Adrenal gland (tissue), 12 donors: Measurements from ENCODE around the gene KIDINS220. TPM values are rescaled to one million over a fixed set of nuclear protein-coding genes. Genes with fewer than 3 reads are reported as not detected.

ENCODE experiments used
- DNase-seq, 7 donors: peaks; one replicate each; pipeline ENCODE4 v3.0.0-alpha.2; 2019 to 2020
- H3K27ac ChIP-seq, 5 donors: fragments of 200-600 bp; sonication (generic) in 4 of 5; 1 replicate in 3 of 5; 2 replicates in 2 of 5; pipeline versions ENCODE4 v1.5.1 to v1.8.0; 2016 to 2020; ENCODE audit warnings: mild to moderate bottlenecking in 1 of 5
- H3K27me3 ChIP-seq: fragments of 200-600 bp; 2 replicates; pipeline ENCODE4 v1.8.0; 2021
- H3K36me3 ChIP-seq, 2 donors: fragments of 200-600 bp; replicated peaks in 1 of 2; 1 replicate in 1 of 2; 2 replicates in 1 of 2; pipeline versions ENCODE4 v1.5.1 to v1.8.0; 2018 to 2022
- H3K4me1 ChIP-seq, 2 donors: fragments of 200-600 bp; replicated peaks in 1 of 2; 1 replicate in 1 of 2; 2 replicates in 1 of 2; pipeline versions ENCODE4 v1.5.1 to v1.8.0; 2018 to 2021
- H3K4me3 ChIP-seq, 4 donors: fragments of 200-600 bp; sonication (generic) in 3 of 4; one replicate each; pipeline ENCODE4 v1.5.1; 2016 to 2018
- H3K9me3 ChIP-seq, 3 donors: fragments of 200-600 bp; sonication (generic) in 1 of 3; replicated peaks in 1 of 3; 1 replicate in 2 of 3; 2 replicates in 1 of 3; pipeline versions ENCODE4 v1.5.1 to v1.8.0; 2016 to 2021
- CTCF ChIP-seq, 6 experiments: fragments of 450-650 bp in 4 of 6; fragments of 200-600 bp in 2 of 6; sonication (generic) in 1 of 6; IDR thresholded peaks; 1 replicate in 5 of 6; 2 replicates in 1 of 6; pipeline versions ENCODE4 v1.5.1 to v1.8.0; 2016 to 2021; ENCODE audit warnings: antibody characterized with exemption in 6 of 6, mild to moderate bottlenecking in 2 of 6, moderate library complexity in 1 of 6
- POLR2A ChIP-seq, 2 donors: fragments of 450-650 bp; IDR thresholded peaks; one replicate each; pipeline ENCODE4 v1.6.1; 2017; ENCODE audit warnings: antibody characterized with exemption in 2 of 2, mild to moderate bottlenecking in 2 of 2, moderate library complexity in 1 of 2
- WGBS, 4 donors: extraction: QIAGEN DNeasy Blood & Tissue Kit in 2 of 4; methylation state at CpG; one replicate each; pipeline versions ENCODE4 v1.1.5 to v1.1.7; 2013 to 2017; 5-methylcytosine and 5-hydroxymethylcytosine counted together
- intact Hi-C, 2 donors: fragments of 100-400 bp; cut with DNase I; formaldehyde crosslinking; loops; one replicate each; pipeline versions ENCODE4 v1.14.1 to v1.15.0; 2022 to 2023
- polyA plus RNA-seq, 3 donors: library from polyadenylated mRNA; stranded (reverse); fragments of 200-250 nt in 2 of 3; fragments of 350-450 nt in 1 of 3; fragmentation: Illumina TruSeq in 1 of 3; extraction: RNeasy Lipid Tissue Mini Kit (QIAGEN cat#74804) in 1 of 3; gene quantifications; one replicate each; pipeline ENCODE4 v1.2.3, GENCODE V29; 2013 to 2014
- total RNA-seq, 9 donors: library from RNA; depleted of rRNA in 4 of 9; stranded (reverse); fragments of >200 nt in 4 of 9; fragments of 120-200 nt in 1 of 9; fragmentation: NEBNext Ultra II Directional in 1 of 9; extraction: Animal tissue kit (Norgen Biotek cat#: 25700) in 1 of 9; gene quantifications; one replicate each; pipeline versions ENCODE4 v1.1.0 to v1.2.4, GENCODE V29; 2013 to 2023
- donor health status: healthy with polysubstance abuse.
- donor health status: Bipolar disorder and iron deficiency.
- donor health status: DM: yes; HTN: yes; CAD: no.
- donor health status: DM: no; HTN: no; CAD: no.
- donor health status: DM: no; HTN: no; CAD: no.
- donor health status: DM: yes; HTN: yes; CAD: no.

The KIDINS220 gene
- total and polyA plus RNA-seq, 12 donors, result 17.1 to 162 (median 58.3) TPM

GRCh38 chr2:8860239-8860638, 22.8 kb upstream of the KIDINS220 start:
- Histone ChIP-seq H3K27ac (no peak overlapping the region), H3K27me3 (no peaks in the 10 kb centered on the region), H3K9me3 (no peaks in the 10 kb centered on the region), H3K4me1 (no peaks in the 10 kb centered on the region), H3K36me3 (no peaks in the 10 kb centered on the region), H3K4me3 (no peak overlapping the region)
- TF ChIP-seq POLR2A (IDR thresholded peaks at IDR 0.05), result no peak
- no peak for TF ChIP-seq CTCF (IDR thresholded peaks at IDR 0.05)
- intact Hi-C loops, result no loop called here
- WGBS, 4 donors, result 50 to 61% (median 54%) methylated on average over 2 of the region's 2 CpGs
- DNase-seq, result no peak

- Histone ChIP-seq H3K27me3 (no peaks in the 10 kb centered on the region), H3K4me3 (no peak overlapping the region), H3K4me1 (no peaks in the 10 kb centered on the region), H3K27ac (no peak overlapping the region), H3K36me3 (no peaks in the 10 kb centered on the region), H3K9me3 (no peaks in the 10 kb centered on the region)
- WGBS, 4 donors, result 56 to 73% (median 63%) methylated on average over 1 of the region's 1 CpG
- no peak for DNase-seq
- intact Hi-C loops, result no loop called here
- TF ChIP-seq CTCF (IDR thresholded peaks at IDR 0.05) (no peak), POLR2A (IDR thresholded peaks at IDR 0.05) (no peak)
These were observed 21.5 kb upstream of the KIDINS220 start for GRCh38 chr2:8858910-8859309.

- Histone ChIP-seq H3K4me3 (no peak overlapping the region), H3K27ac (no peak overlapping the region), H3K9me3 (no peaks in the 10 kb centered on the region), H3K27me3 (no peaks in the 10 kb centered on the region), H3K4me1 (no peaks in the 10 kb centered on the region), H3K36me3 (no peaks in the 10 kb centered on the region)
- TF ChIP-seq POLR2A (IDR thresholded peaks at IDR 0.05), result no peak
- no peak for TF ChIP-seq CTCF (IDR thresholded peaks at IDR 0.05)
- WGBS, 4 donors, result 95 to 99% (median 96%) methylated on average over 7 of the region's 7 CpGs
- no peak for DNase-seq
- intact Hi-C loops, result no loop called here
These were observed 20.9 kb upstream of the KIDINS220 start for GRCh38 chr2:8858264-8858663.

- DNase-seq, result no peak
- Histone ChIP-seq H3K4me3 (no peak overlapping the region), H3K36me3 (no peaks in the 10 kb centered on the region), H3K9me3 (no peaks in the 10 kb centered on the region), H3K27me3 (no peaks in the 10 kb centered on the region), H3K4me1 (no peaks in the 10 kb centered on the region), H3K27ac (no peak overlapping the region)
- WGBS, 4 donors, result 93 to 96% (median 94%) methylated on average over 11 of the region's 11 CpGs
- TF ChIP-seq CTCF (IDR thresholded peaks at IDR 0.05) (no peak), POLR2A (IDR thresholded peaks at IDR 0.05) (no peak)
- intact Hi-C loops, result no loop called here
These were observed 20.3 kb upstream of the KIDINS220 start for GRCh38 chr2:8857709-8858108.
